ENCODE results near the gene LKAAEAR1. TPM values are rescaled to one million over a fixed set of nuclear protein-coding genes. Genes with fewer than 3 reads are reported as not detected.

The LKAAEAR1 gene
- total and polyA plus RNA-seq, 2 experiments from 2014 or later = 1.8 TPM; not detected in 1

GRCh38 chr20:64091340-64091739 lies 7.1 kb upstream of the LKAAEAR1 start (continued):
- TF ChIP-seq CTCF (conservative IDR thresholded peaks at IDR 0.05; ENCODE audit: low read depth in 2 of 2) (no peak), EZH2 (IDR thresholded peaks at IDR 0.05; ENCODE audit: low read depth, unreplicated experiment) (no peak), STAT1 (IDR thresholded peaks at IDR 0.05; ENCODE audit: unreplicated experiment) (no peak), NANOG (IDR thresholded peaks at IDR 0.05; ENCODE audit: borderline replicate concordance) (no peak), EZH2phosphoT487 (IDR thresholded peaks at IDR 0.05; ENCODE audit: unreplicated experiment) (no peak), POLR2AphosphoS5 (IDR thresholded peaks at IDR 0.05; ENCODE audit: low read depth) (no peak)
- TF ChIP-seq, protein P1, sequence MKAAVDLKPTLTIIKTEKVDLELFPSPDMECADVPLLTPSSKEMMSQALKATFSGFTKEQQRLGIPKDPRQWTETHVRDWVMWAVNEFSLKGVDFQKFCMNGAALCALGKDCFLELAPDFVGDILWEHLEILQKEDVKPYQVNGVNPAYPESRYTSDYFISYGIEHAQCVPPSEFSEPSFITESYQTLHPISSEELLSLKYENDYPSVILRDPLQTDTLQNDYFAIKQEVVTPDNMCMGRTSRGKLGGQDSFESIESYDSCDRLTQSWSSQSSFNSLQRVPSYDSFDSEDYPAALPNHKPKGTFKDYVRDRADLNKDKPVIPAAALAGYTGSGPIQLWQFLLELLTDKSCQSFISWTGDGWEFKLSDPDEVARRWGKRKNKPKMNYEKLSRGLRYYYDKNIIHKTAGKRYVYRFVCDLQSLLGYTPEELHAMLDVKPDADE (IDR thresholded peaks at IDR 0.05) = no peak

- peaks cover under 1% of the 10 kb centered on the region; the same call in 1 of the 2 replicates for H3K4me1 ChIP-seq (ENCODE audit: insufficient read depth)
- no peak overlapping the region for H2AFZ ChIP-seq
- Mint-ChIP-seq H3K4me1 (peaks cover 7% of the 10 kb centered on the region), H3K27me3 (ENCODE audit: insufficient read depth, low read depth, poor library complexity) (peaks cover 18% of the 10 kb centered on the region), H3K36me3 (ENCODE audit: low read depth) (no peaks in the 10 kb centered on the region; the same call in 2 of the 3 replicates), H3K27ac (no peak overlapping the region), H3K9me3 (no peaks in the 10 kb centered on the region; the same call in 2 of the 3 replicates), H3K4me3 (no peak overlapping the region; the same call in 2 of the 3 replicates)
- no peaks in the 10 kb centered on the region for H3F3A ChIP-seq (replicated peaks; ENCODE audit: low read depth)
- no peak for ATAC-seq
- no peaks in the 10 kb centered on the region for H4K20me1 ChIP-seq (replicated peaks; ENCODE audit: insufficient read depth)
- no peaks in the 10 kb centered on the region for H3K9me2 ChIP-seq (ENCODE audit: insufficient read depth)
- no peak overlapping the region for H3K27ac ChIP-seq (ENCODE audit: low read depth)
- no peaks in the 10 kb centered on the region for H3K36me3 ChIP-seq (ENCODE audit: insufficient read depth)
- no peak for DNase-seq (ENCODE audit: low spot score)
- H3K79me2 ChIP-seq (replicated peaks; ENCODE audit: insufficient read depth) = no peaks in the 10 kb centered on the region
- no peak overlapping the region for H3K4me3 ChIP-seq
- H3K4me2 ChIP-seq = no peak overlapping the region
- peaks cover 7% of the 10 kb centered on the region for H3K27me3 ChIP-seq (ENCODE audit: insufficient read depth)
- no peak for TF ChIP-seq REST (IDR thresholded peaks at IDR 0.05; ENCODE audit: unreplicated experiment)
- no peak for TF ChIP-seq POLR2AphosphoS5 (IDR thresholded peaks at IDR 0.05; ENCODE audit: low read depth)
- no peak for TF ChIP-seq ZNF114 (CRISPR knock-in tag; IDR thresholded peaks at IDR 0.05)
- no peak for TF ChIP-seq CTCF (conservative IDR thresholded peaks at IDR 0.05; ENCODE audit: low read depth in 2 of 2)
- no peak for TF ChIP-seq CREB1 (CRISPR knock-in tag; IDR thresholded peaks at IDR 0.05; ENCODE audit: low read depth)
- TF ChIP-seq, protein P1 (IDR thresholded peaks at IDR 0.05) = no peak
Measured at GRCh38 chr20:64090165-64090564, 6.0 kb upstream of the LKAAEAR1 start.
